ENCODE measurements around the gene ARFIP2.

- no peak for TF ChIP-seq CTCF (IDR thresholded peaks at IDR 0.05; ENCODE audit: low read length)
- no peak for TF ChIP-seq EZH2 (optimal IDR thresholded peaks at IDR 0.05; ENCODE audit: low read depth, low read length)
Observed at GRCh38 chr11:6468712-6469495, 12.2 kb downstream of the ARFIP2 start.

Data from MM.1S (cell line).